Liver (tissue), 3 donors: ENCODE measurements around the gene RRP8.

Experiments used
- CTCF ChIP-seq: fragments of 150-350 bp; IDR thresholded peaks from 2 replicates; pipeline ENCODE4 v1.5.1; 2017; ENCODE audit warnings: improper control_type of control experiment, low read depth, low read length; ENCODE audit not compliant: missing input control
- EGR1 ChIP-seq, 2 donors: IDR thresholded peaks; 2 replicates each; pipeline ENCODE4 v1.6.1; 2016 to 2018; ENCODE audit warnings: antibody characterized with exemption in 2 of 2, low read depth in 2 of 2
- FOXA1 ChIP-seq: IDR thresholded peaks from 2 replicates; pipeline ENCODE4 v1.6.1; 2016; ENCODE audit warnings: antibody characterized with exemption
- GABPA ChIP-seq, 2 donors: IDR thresholded peaks in 1 of 2; conservative IDR thresholded peaks in 1 of 2; 2 replicates each; pipeline ENCODE4 v1.6.1; 2016; ENCODE audit warnings: antibody characterized with exemption in 2 of 2, mild to moderate bottlenecking in 1 of 2, moderate library complexity in 1 of 2
- MAX ChIP-seq: IDR thresholded peaks from 2 replicates; pipeline ENCODE4 v1.6.1; 2016; ENCODE audit warnings: antibody characterized with exemption
- RAD21 ChIP-seq, 2 donors: IDR thresholded peaks; 2 replicates each; pipeline ENCODE4 v1.6.1; 2016; ENCODE audit warnings: antibody characterized with exemption in 2 of 2, mild to moderate bottlenecking in 2 of 2
- RXRA ChIP-seq, 2 donors: IDR thresholded peaks; 2 replicates each; pipeline ENCODE4 v1.6.1; 2017 to 2018; ENCODE audit warnings: antibody characterized with exemption in 2 of 2, mild to moderate bottlenecking in 1 of 2
- YY1 ChIP-seq: IDR thresholded peaks from 2 replicates; pipeline ENCODE4 v1.6.1; 2016; ENCODE audit warnings: antibody characterized with exemption, mild to moderate bottlenecking
- TF ChIP-seq, protein P1 (sequence below): IDR thresholded peaks from 2 replicates; pipeline ENCODE4 v1.6.1; 2016; ENCODE audit warnings: antibody characterized with exemption, mild to moderate bottlenecking
- TF ChIP-seq, protein P2 (sequence below): IDR thresholded peaks from 2 replicates; pipeline ENCODE4 v1.6.1; 2016; ENCODE audit warnings: antibody characterized with exemption
- donor health status: healthy.
- donor health status: healthy.

GRCh38 chr11:6610591-6610990, 7.2 kb upstream of the RRP8 start:
- TF ChIP-seq, protein P1, sequence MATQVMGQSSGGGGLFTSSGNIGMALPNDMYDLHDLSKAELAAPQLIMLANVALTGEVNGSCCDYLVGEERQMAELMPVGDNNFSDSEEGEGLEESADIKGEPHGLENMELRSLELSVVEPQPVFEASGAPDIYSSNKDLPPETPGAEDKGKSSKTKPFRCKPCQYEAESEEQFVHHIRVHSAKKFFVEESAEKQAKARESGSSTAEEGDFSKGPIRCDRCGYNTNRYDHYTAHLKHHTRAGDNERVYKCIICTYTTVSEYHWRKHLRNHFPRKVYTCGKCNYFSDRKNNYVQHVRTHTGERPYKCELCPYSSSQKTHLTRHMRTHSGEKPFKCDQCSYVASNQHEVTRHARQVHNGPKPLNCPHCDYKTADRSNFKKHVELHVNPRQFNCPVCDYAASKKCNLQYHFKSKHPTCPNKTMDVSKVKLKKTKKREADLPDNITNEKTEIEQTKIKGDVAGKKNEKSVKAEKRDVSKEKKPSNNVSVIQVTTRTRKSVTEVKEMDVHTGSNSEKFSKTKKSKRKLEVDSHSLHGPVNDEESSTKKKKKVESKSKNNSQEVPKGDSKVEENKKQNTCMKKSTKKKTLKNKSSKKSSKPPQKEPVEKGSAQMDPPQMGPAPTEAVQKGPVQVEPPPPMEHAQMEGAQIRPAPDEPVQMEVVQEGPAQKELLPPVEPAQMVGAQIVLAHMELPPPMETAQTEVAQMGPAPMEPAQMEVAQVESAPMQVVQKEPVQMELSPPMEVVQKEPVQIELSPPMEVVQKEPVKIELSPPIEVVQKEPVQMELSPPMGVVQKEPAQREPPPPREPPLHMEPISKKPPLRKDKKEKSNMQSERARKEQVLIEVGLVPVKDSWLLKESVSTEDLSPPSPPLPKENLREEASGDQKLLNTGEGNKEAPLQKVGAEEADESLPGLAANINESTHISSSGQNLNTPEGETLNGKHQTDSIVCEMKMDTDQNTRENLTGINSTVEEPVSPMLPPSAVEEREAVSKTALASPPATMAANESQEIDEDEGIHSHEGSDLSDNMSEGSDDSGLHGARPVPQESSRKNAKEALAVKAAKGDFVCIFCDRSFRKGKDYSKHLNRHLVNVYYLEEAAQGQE, result no peak
- TF ChIP-seq CTCF, result no peak
- TF ChIP-seq RAD21 (IDR thresholded peaks at IDR 0.05), result no peak
- TF ChIP-seq, protein P2, sequence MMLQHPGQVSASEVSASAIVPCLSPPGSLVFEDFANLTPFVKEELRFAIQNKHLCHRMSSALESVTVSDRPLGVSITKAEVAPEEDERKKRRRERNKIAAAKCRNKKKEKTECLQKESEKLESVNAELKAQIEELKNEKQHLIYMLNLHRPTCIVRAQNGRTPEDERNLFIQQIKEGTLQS, result no peak
- TF ChIP-seq YY1, result no peak
- TF ChIP-seq GABPA (IDR thresholded peaks at IDR 0.05 in 1 of 2, conservative IDR thresholded peaks at IDR 0.05 in 1 of 2), result no peak
- no peak for TF ChIP-seq FOXA1
- no peak for TF ChIP-seq MAX
- TF ChIP-seq RXRA (IDR thresholded peaks at IDR 0.05), result no peak
- no peak for TF ChIP-seq EGR1 (IDR thresholded peaks at IDR 0.05; ENCODE audit: low read depth in 2 of 2)
